Lung (tissue), 12 donors: Measurements from ENCODE around the gene BTBD19. TPM values are rescaled to one million over a fixed set of nuclear protein-coding genes. Genes with fewer than 3 reads are reported as not detected.

ENCODE experiments used
- ATAC-seq: fragments of 200-7000 bp; cut with Tn5 transposase; one replicate; pipeline ENCODE4 v1.9.1; 2020; ENCODE audit warnings: moderate number of reproducible peaks; ENCODE audit not compliant: insufficient read depth, low FRiP score
- DNase-seq, 3 donors: peaks; one replicate each; pipeline ENCODE4 v3.0.0-alpha.2; 2013 to 2017
- H3K27ac ChIP-seq, 2 donors: one replicate each; pipeline ENCODE4 v1.5.1; 2013; ENCODE audit warnings: mild to moderate bottlenecking in 2 of 2, moderate library complexity in 2 of 2, control low read depth in 1 of 2, inconsistent platforms in 1 of 2, low read depth in 1 of 2, low read length in 1 of 2
- H3K27me3 ChIP-seq, 3 donors: one replicate each; pipeline ENCODE4 v1.5.1; 2013; ENCODE audit warnings: low read length in 2 of 3; ENCODE audit not compliant: control insufficient read depth in 3 of 3, insufficient read depth in 3 of 3
- H3K36me3 ChIP-seq, 4 donors: one replicate each; pipeline ENCODE4 v1.5.1; 2013; ENCODE audit warnings: low read length in 4 of 4, mild to moderate bottlenecking in 1 of 4, moderate library complexity in 1 of 4; ENCODE audit not compliant: control insufficient read depth in 4 of 4, insufficient read depth in 4 of 4
- H3K4me1 ChIP-seq, 5 donors: one replicate each; pipeline ENCODE4 v1.5.1; 2013; ENCODE audit warnings: low read length in 5 of 5, mild to moderate bottlenecking in 2 of 5, moderate library complexity in 1 of 5; ENCODE audit not compliant: control insufficient read depth in 5 of 5, insufficient read depth in 5 of 5
- H3K4me3 ChIP-seq: one replicate; pipeline ENCODE4 v1.5.1; 2013; ENCODE audit warnings: mild to moderate bottlenecking, control low read depth, moderate library complexity
- H3K9ac ChIP-seq, 2 donors: one replicate each; pipeline ENCODE4 v1.5.1; 2013; ENCODE audit warnings: low read length in 2 of 2, control low read depth in 1 of 2; ENCODE audit not compliant: insufficient read depth in 1 of 2
- H3K9me3 ChIP-seq, 4 donors: one replicate each; pipeline ENCODE4 v1.5.1; 2013; ENCODE audit warnings: low read length in 3 of 4, mild to moderate bottlenecking in 1 of 4, moderate library complexity in 1 of 4; ENCODE audit not compliant: control insufficient read depth in 4 of 4, insufficient read depth in 3 of 4
- WGBS, 2 donors: extraction: QIAGEN DNeasy Blood & Tissue Kit; methylation state at CpG; one replicate each; pipeline ENCODE4 v1.1.7; 2013; 5-methylcytosine and 5-hydroxymethylcytosine counted together
- polyA plus RNA-seq, 2 donors: library from polyadenylated mRNA; stranded (reverse); fragments of 200-250 nt; gene quantifications; one replicate each; pipeline ENCODE4 v1.2.1, GENCODE V29; 2013
- total RNA-seq, 2 donors: library from RNA; depleted of rRNA in 1 of 2; stranded (reverse); fragments of >200 nt in 1 of 2; gene quantifications; one replicate each; pipeline ENCODE4 v1.2.1, GENCODE V29; 2014 to 2021
- TF ChIP-seq, protein P1 (sequence below): IDR thresholded peaks from 2 replicates; pipeline ENCODE4 v1.5.1; 2012; ENCODE audit warnings: mild to moderate bottlenecking; ENCODE audit errors: control extremely low read depth, extremely low read depth
- donor health status: control.
- donor health status: control.
- donor health status: Bipolar disorder and iron deficiency.
- donor health status: healthy.
- donor health status: DM: yes; HTN: yes; CAD: no.

BTBD19 gene
- total and polyA plus RNA-seq, 4 donors = 5.6 to 20.0 (median 10.4) TPM

DNA sequence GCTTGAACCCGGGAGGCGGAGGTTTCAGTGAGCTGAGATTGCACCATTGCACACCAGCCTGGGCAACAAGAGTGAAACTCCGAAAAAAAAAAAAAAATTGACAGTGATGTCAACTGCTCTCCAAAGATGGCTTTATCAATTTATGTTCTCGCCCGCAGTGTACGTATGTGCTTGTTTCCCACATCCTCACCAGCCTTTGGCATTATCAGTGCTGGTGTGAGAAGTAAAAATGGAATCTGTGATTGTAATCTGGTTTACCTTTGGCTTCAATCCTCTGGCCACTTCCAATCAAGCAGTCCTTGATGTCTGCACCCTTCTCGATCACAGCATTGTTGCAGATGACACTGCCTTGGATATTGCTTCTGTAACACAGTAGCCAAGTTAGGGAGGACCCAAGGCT is 49.1 kb downstream of the BTBD19 start:
- Histone ChIP-seq H3K27ac (no peak overlapping the region), H3K27me3 (no peaks in the 10 kb centered on the region), H3K4me1 (peaks cover 0 to 6% (median 0%) of the 10 kb centered on the region in 5 donors), H3K9ac (no peak overlapping the region), H3K9me3 (no peaks in the 10 kb centered on the region), H3K36me3 (peaks cover 0 to 8% (median 3%) of the 10 kb centered on the region in 4 donors), H3K4me3 (no peak overlapping the region)
- DNase-seq = no peak
- 97 to 98% methylated on average over 7 of the region's 7 CpGs for WGBS, 2 donors
- ATAC-seq = no peak
- TF ChIP-seq, protein P1, sequence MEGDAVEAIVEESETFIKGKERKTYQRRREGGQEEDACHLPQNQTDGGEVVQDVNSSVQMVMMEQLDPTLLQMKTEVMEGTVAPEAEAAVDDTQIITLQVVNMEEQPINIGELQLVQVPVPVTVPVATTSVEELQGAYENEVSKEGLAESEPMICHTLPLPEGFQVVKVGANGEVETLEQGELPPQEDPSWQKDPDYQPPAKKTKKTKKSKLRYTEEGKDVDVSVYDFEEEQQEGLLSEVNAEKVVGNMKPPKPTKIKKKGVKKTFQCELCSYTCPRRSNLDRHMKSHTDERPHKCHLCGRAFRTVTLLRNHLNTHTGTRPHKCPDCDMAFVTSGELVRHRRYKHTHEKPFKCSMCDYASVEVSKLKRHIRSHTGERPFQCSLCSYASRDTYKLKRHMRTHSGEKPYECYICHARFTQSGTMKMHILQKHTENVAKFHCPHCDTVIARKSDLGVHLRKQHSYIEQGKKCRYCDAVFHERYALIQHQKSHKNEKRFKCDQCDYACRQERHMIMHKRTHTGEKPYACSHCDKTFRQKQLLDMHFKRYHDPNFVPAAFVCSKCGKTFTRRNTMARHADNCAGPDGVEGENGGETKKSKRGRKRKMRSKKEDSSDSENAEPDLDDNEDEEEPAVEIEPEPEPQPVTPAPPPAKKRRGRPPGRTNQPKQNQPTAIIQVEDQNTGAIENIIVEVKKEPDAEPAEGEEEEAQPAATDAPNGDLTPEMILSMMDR = no peak

DNA sequence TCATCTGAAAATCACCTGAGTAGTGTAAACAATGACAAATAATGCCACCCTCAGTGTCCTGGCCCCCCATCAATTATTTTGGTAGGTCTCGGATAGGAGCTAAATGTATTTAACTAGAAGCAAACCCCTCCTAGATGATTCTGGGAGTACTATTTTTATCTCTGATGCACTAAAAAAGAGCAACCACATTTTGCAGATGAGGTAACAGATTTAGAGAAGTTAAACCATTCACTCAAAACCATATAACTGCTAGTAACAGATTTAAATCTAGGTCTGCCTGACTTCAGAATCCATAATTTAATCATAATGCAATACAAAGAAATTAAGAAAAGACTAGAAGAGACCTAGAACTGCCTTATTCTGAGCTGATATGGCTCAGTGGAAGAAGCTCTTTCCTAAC is 52.0 kb downstream of the BTBD19 start:
- WGBS, 2 donors = 73 to 74% methylated on average over 1 of the region's 1 CpG
- Histone ChIP-seq H3K9ac (no peak overlapping the region), H3K36me3 (peaks cover 0 to 14% (median 1%) of the 10 kb centered on the region in 4 donors), H3K27me3 (no peaks in the 10 kb centered on the region), H3K27ac (no peak overlapping the region), H3K4me1 (peaks cover 0 to 6% (median 0%) of the 10 kb centered on the region in 5 donors), H3K9me3 (no peaks in the 10 kb centered on the region), H3K4me3 (no peak overlapping the region)
- TF ChIP-seq, protein P1 = no peak
- ATAC-seq (no peak), DNase-seq (no peak)

DNA sequence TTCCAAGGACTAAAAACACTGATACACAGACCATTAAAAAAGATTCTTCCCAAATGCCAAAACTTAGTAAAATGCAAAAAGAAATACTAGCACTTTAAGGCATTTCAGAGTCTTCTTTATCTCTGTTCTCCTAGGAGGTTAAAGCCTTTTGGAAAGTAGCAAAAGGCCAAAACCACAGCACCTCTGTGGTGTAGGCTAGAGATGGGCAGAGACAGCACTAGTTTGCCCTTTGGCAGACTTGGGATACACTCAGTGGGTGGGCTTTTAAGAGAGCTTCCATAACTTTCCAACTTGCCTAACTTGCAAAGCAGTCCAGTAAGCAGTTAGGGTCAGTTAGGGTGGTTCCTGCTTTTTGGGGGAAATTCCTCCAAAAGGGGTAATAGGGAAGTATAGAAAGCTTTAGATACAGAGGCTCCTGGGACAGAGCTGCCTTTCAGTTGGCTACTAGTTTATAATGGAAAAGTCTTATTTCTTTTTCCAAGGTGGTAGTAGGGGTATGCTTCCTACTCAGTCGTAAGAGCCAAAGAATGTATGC is 52.6 kb downstream of the BTBD19 start:
- TF ChIP-seq, protein P1 = no peak
- WGBS, 2 donors = 58 to 60% methylated on average over 1 of the region's 1 CpG
- H3K9me3 ChIP-seq = no peaks in the 10 kb centered on the region
- H3K27me3 ChIP-seq = no peaks in the 10 kb centered on the region
- DNase-seq = no peak
- no peak overlapping the region for H3K4me3 ChIP-seq
- no peak overlapping the region for H3K27ac ChIP-seq
- no peak overlapping the region for H3K9ac ChIP-seq
- peaks cover 0 to 11% (median 1%) of the 10 kb centered on the region in 4 donors for H3K36me3 ChIP-seq
- no peak for ATAC-seq
- peaks cover 0 to 6% (median 0%) of the 10 kb centered on the region in 5 donors for H3K4me1 ChIP-seq
